Breast epithelium (tissue), 4 donors: ENCODE data around the gene TBCC. TPM values are rescaled to one million over a fixed set of nuclear protein-coding genes. Genes with fewer than 3 reads are reported as not detected.
A peak's percentile ranks its signal among the peaks of the same experiment; 100 is the strongest.

Experiments
- DNase-seq, 2 donors: peaks; one replicate each; pipeline ENCODE4 v3.0.0-alpha.2; 2019; ENCODE audit warnings: low spot score in 2 of 2
- H3K27ac ChIP-seq, 2 donors: fragments of 200-600 bp; sonication (generic) in 1 of 2; one replicate each; pipeline ENCODE4 v1.5.1; 2016 to 2019; ENCODE audit warnings: mild to moderate bottlenecking in 1 of 2
- H3K27me3 ChIP-seq, 2 donors: fragments of 200-600 bp; sonication (generic) in 1 of 2; one replicate each; pipeline versions ENCODE4 v1.5.1 to v1.6.0; 2017 to 2019; ENCODE audit warnings: control low read depth in 1 of 2, mild to moderate bottlenecking in 1 of 2
- H3K36me3 ChIP-seq: fragments of 200-600 bp; one replicate; pipeline ENCODE4 v1.5.1; 2019
- H3K4me1 ChIP-seq, 2 donors: fragments of 200-600 bp; sonication (generic); one replicate each; pipeline ENCODE4 v1.5.1; 2016 to 2019; ENCODE audit warnings: control low read depth in 1 of 2
- H3K4me3 ChIP-seq, 3 donors: fragments of 200-600 bp; sonication (generic); 1 replicate in 2 of 3; 2 replicates in 1 of 3; pipeline ENCODE4 v1.5.1; 2016 to 2019; ENCODE audit warnings: mild to moderate bottlenecking in 3 of 3, moderate library complexity in 2 of 3
- H3K9me3 ChIP-seq, 2 donors: fragments of 200-600 bp; sonication (generic) in 1 of 2; one replicate each; pipeline ENCODE4 v1.5.1; 2016 to 2019; ENCODE audit warnings: control low read depth in 1 of 2
- POLR2A ChIP-seq: fragments of 450-650 bp; IDR thresholded peaks from one replicate; pipeline ENCODE4 v1.6.1; 2016; ENCODE audit warnings: antibody characterized with exemption, mild to moderate bottlenecking, moderate library complexity
- POLR2AphosphoS5 ChIP-seq, 3 donors: sonication (generic); formaldehyde crosslinking; IDR thresholded peaks; one replicate each; pipeline ENCODE4 v1.6.1; 2017; ENCODE audit warnings: antibody characterized with exemption in 3 of 3
- intact Hi-C: fragments of 100-400 bp; cut with DNase I; formaldehyde crosslinking; loops from one replicate; pipeline ENCODE4 v1.15.1; 2023; ENCODE audit warnings: low total_unique reads
- total RNA-seq, 3 donors: library from RNA; depleted of rRNA; stranded (reverse); fragments of >200 nt; gene quantifications; one replicate each; pipeline ENCODE4 v1.1.0, GENCODE V29; 2016
- TF ChIP-seq, protein P1 (sequence below), 3 donors: fragments of 450-650 bp; IDR thresholded peaks; one replicate each; pipeline ENCODE4 v1.5.1; 2016 to 2017; ENCODE audit warnings: antibody characterized with exemption in 3 of 3, mild to moderate bottlenecking in 3 of 3, moderate library complexity in 3 of 3

Gene TBCC
- total RNA-seq, 3 donors from 2014 or later: 21.3 to 27.7 (median 26.3) TPM

DNA sequence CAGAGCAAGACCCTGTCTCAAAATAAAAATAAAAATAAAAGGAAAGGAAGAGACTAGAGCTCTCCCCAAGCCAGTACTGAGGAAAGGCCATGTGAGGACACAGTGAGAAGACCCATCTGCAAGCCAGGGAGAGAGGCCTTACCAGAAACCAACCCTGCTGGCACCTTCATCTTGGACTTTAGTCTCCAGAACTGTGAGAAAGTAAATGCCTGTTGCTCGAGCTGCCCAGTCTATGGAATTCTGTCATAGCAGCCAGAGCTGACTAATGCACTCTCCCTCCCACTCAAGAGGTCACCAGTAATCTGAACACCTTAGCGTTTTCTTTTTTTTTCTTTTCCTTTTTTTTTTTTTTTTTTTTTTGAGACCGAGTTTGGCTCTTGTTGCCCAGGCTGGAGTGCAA is 16.2 kb downstream of the TBCC start:
- Histone ChIP-seq H3K27ac (no peak overlapping the region), H3K36me3 (no peaks in the 10 kb centered on the region), H3K4me3 (no peak overlapping the region), H3K27me3 (no peaks in the 10 kb centered on the region), H3K9me3 (no peaks in the 10 kb centered on the region), H3K4me1 (no peaks in the 10 kb centered on the region)
- DNase-seq: no peak
- intact Hi-C loops: no loop called here
- TF ChIP-seq POLR2A: no peak
- TF ChIP-seq POLR2AphosphoS5 (IDR thresholded peaks at IDR 0.05): no peak
- TF ChIP-seq, protein P1, sequence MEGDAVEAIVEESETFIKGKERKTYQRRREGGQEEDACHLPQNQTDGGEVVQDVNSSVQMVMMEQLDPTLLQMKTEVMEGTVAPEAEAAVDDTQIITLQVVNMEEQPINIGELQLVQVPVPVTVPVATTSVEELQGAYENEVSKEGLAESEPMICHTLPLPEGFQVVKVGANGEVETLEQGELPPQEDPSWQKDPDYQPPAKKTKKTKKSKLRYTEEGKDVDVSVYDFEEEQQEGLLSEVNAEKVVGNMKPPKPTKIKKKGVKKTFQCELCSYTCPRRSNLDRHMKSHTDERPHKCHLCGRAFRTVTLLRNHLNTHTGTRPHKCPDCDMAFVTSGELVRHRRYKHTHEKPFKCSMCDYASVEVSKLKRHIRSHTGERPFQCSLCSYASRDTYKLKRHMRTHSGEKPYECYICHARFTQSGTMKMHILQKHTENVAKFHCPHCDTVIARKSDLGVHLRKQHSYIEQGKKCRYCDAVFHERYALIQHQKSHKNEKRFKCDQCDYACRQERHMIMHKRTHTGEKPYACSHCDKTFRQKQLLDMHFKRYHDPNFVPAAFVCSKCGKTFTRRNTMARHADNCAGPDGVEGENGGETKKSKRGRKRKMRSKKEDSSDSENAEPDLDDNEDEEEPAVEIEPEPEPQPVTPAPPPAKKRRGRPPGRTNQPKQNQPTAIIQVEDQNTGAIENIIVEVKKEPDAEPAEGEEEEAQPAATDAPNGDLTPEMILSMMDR (IDR thresholded peaks at IDR 0.05): no peak

DNA sequence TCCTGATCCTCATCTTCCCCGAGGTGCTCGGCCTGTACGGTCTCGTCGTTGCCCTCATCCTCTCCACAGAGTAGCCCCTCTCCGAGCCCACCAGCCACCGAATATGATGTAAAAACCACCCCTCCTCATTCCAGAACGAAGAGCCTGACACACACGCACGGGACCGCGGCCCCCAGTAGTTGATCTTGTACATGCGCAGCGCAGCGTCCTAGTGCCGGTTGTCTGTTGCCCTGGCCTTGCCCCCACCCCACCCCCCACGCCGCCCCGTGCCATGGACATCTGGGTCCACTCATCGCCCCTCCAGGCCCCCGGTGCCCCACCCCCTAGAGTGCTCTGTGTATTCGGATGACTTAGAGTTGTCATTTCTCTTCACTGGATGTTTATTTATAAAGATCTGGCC is 18.3 kb downstream of the TBCC start:
- Histone ChIP-seq H3K9me3 (no peaks in the 10 kb centered on the region), H3K27ac (peak overlapping the region; percentile 81 to 83), H3K4me1 (no peaks in the 10 kb centered on the region), H3K27me3 (no peaks in the 10 kb centered on the region), H3K36me3 (no peaks in the 10 kb centered on the region), H3K4me3 (peak overlapping the region; percentile 54 to 73 (median 61))
- TF ChIP-seq, protein P1 (IDR thresholded peaks at IDR 0.05): no peak
- no peak for TF ChIP-seq POLR2A
- no peak for TF ChIP-seq POLR2AphosphoS5 (IDR thresholded peaks at IDR 0.05)
- DNase-seq: no peak
- intact Hi-C loops: no loop called here

- Histone ChIP-seq H3K27me3 (no peaks in the 10 kb centered on the region), H3K27ac (peak overlapping the region; percentile 81 to 83), H3K9me3 (no peaks in the 10 kb centered on the region), H3K36me3 (no peaks in the 10 kb centered on the region), H3K4me1 (no peaks in the 10 kb centered on the region), H3K4me3 (peak overlapping the region; percentile 54 to 73 (median 61))
- TF ChIP-seq POLR2A (no peak), POLR2AphosphoS5 (IDR thresholded peaks at IDR 0.05) (no peak)
- TF ChIP-seq, protein P1 (IDR thresholded peaks at IDR 0.05): no peak
- intact Hi-C loops: no loop called here
- DNase-seq: peak in 1 of 2 donors; percentile 33
Observed at GRCh38 chr6:42727087-42727611, 18.8 kb downstream of the TBCC start.

DNA sequence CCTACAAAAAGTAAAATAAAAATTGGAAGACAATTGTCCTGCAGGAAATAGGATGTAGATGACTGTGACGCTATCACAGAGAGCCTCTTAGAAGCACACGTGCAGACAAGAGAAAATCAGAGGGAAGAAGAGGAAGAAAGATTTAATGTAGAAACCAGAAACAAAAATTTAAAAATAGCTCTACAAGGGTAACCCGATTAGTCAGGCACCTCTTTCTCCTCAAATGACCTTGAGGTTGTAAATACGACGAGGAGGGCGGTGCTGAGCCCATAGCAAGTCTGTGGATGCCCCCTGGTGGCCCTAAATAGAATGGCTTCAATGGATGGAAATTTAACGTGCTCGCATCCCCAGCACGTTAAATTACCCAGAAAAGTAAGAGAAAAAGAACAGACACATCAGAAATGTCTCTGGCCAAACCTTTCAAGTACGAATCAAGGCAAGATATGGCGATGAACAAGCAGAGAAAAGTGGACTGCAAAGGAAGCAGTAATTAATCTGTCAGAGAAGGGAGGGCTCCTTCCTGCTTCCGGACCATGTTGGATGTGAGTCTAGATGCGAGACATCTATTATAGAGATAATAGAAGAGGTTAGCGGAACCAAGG is 19.3 kb downstream of the TBCC start:
- no peaks in the 10 kb centered on the region for H3K9me3 ChIP-seq
- peak overlapping the region; percentile 81 to 83 for H3K27ac ChIP-seq
- no peaks in the 10 kb centered on the region for H3K27me3 ChIP-seq
- peak overlapping the region; percentile 54 to 73 (median 61) for H3K4me3 ChIP-seq
- intact Hi-C loops: no loop called here
- H3K4me1 ChIP-seq: no peaks in the 10 kb centered on the region
- peak in 1 of 2 donors; percentile 76 for DNase-seq
- TF ChIP-seq POLR2A: no peak
- TF ChIP-seq POLR2AphosphoS5 (IDR thresholded peaks at IDR 0.05): peak in 1 of 3 donors; percentile 31
- TF ChIP-seq, protein P1 (IDR thresholded peaks at IDR 0.05): peak; percentile 95 to 97 (median 96)
- no peaks in the 10 kb centered on the region for H3K36me3 ChIP-seq

DNA sequence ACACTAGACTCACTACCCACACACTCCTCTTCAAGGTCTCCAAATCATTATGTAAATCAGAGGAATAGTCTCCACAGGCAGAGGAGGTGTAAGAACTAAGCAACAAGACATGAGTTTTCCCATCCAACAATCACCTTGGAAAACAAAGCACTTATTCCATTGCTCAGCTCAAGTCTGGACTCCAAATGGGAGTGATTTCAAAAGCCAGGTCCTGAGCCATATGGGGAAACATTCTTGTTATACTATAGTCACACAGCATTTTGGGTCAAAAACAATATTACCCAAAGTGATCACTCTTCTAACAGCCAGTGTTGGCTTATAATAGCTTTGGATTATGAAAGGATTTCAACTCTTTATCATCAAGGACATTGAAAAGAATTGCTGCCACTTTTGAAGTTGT is 19.9 kb downstream of the TBCC start:
- Histone ChIP-seq H3K4me3 (peak overlapping the region in 2 of 3 donors; percentile 54 to 61), H3K27me3 (no peaks in the 10 kb centered on the region), H3K36me3 (no peaks in the 10 kb centered on the region), H3K4me1 (no peaks in the 10 kb centered on the region), H3K9me3 (no peaks in the 10 kb centered on the region), H3K27ac (peak overlapping the region; percentile 22 to 81)
- no peak for TF ChIP-seq POLR2A
- TF ChIP-seq, protein P1 (IDR thresholded peaks at IDR 0.05): no peak
- TF ChIP-seq POLR2AphosphoS5 (IDR thresholded peaks at IDR 0.05): no peak
- intact Hi-C loops: no loop called here
- DNase-seq: no peak
